OCI-LY1 (cell line): ENCODE results near the gene SSBP3.

Experiments
- EZH2 ChIP-seq: fragments of 200-600 bp; sonication (generic), shearing (Covaris generic); IDR thresholded peaks from 2 replicates; pipeline ENCODE4 v1.8.0; 2017; ENCODE audit warnings: borderline replicate concordance, mixed run types, mild to moderate bottlenecking, antibody characterized with exemption, low read length, moderate library complexity, mixed read lengths
- TF ChIP-seq, protein P1 (sequence below): fragments of 200-600 bp; sonication (generic), shearing (Covaris generic); IDR thresholded peaks from 2 replicates; pipeline ENCODE4 v1.5.1; 2017; ENCODE audit warnings: mild to moderate bottlenecking, antibody characterized with exemption, low read length, moderate library complexity, mixed read lengths

GRCh38 chr1:54300401-54300800 is 105.8 kb downstream of the SSBP3 start:
- TF ChIP-seq, protein P1, sequence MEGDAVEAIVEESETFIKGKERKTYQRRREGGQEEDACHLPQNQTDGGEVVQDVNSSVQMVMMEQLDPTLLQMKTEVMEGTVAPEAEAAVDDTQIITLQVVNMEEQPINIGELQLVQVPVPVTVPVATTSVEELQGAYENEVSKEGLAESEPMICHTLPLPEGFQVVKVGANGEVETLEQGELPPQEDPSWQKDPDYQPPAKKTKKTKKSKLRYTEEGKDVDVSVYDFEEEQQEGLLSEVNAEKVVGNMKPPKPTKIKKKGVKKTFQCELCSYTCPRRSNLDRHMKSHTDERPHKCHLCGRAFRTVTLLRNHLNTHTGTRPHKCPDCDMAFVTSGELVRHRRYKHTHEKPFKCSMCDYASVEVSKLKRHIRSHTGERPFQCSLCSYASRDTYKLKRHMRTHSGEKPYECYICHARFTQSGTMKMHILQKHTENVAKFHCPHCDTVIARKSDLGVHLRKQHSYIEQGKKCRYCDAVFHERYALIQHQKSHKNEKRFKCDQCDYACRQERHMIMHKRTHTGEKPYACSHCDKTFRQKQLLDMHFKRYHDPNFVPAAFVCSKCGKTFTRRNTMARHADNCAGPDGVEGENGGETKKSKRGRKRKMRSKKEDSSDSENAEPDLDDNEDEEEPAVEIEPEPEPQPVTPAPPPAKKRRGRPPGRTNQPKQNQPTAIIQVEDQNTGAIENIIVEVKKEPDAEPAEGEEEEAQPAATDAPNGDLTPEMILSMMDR, result no peak
- TF ChIP-seq EZH2, result no peak
